Measurements from ENCODE around the gene ZNF80. TPM values are rescaled to one million over a fixed set of nuclear protein-coding genes. Genes with fewer than 3 reads are reported as not detected.
"Not testable (repeated sequence)": the region's sequence is repeated elsewhere in the genome, so short reads cannot be mapped to it uniquely, and the experiment has no call there.

The ZNF80 gene
- total RNA-seq, 1 experiment from 2014 or later: not detected

DNA sequence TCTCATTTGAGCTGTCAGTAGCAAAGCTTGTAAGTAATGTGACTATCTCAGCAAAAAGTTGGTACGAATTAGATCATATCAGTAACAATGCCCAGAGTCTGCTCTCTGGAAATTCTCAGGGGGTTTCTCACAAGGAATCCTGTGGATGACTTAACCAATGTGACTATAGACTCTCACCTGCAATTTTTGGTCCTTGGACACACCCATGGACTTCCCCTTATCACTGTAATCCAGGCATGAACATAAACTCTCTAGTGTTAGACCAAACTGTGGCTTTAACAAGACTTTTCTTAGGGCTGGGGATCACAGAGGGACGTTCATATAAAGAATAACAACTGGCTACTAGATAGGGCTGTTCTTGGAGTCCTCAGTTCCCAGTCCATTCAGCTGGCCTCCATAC lies 3.9 kb upstream of the ZNF80 start:
- intact Hi-C loops (cut with micrococcal nuclease): no loop called here
- BruUV-seq (replicated peaks): no TSS peak
- Mint-ChIP-seq H3K27ac (ENCODE audit: low read depth, unreplicated experiment) (no peak overlapping the region), H3K27me3 (ENCODE audit: insufficient read depth, unreplicated experiment) (peaks cover 11% of the 10 kb centered on the region), H3K4me3 (ENCODE audit: unreplicated experiment) (no peak overlapping the region), H3K9me3 (ENCODE audit: unreplicated experiment) (no peaks in the 10 kb centered on the region), H3K4me1 (ENCODE audit: insufficient read depth, unreplicated experiment) (no peaks in the 10 kb centered on the region), H3K36me3 (ENCODE audit: insufficient read depth, unreplicated experiment) (no peaks in the 10 kb centered on the region)
- CTCF ChIA-PET: no interaction called here
- TF ChIP-seq, protein P1, sequence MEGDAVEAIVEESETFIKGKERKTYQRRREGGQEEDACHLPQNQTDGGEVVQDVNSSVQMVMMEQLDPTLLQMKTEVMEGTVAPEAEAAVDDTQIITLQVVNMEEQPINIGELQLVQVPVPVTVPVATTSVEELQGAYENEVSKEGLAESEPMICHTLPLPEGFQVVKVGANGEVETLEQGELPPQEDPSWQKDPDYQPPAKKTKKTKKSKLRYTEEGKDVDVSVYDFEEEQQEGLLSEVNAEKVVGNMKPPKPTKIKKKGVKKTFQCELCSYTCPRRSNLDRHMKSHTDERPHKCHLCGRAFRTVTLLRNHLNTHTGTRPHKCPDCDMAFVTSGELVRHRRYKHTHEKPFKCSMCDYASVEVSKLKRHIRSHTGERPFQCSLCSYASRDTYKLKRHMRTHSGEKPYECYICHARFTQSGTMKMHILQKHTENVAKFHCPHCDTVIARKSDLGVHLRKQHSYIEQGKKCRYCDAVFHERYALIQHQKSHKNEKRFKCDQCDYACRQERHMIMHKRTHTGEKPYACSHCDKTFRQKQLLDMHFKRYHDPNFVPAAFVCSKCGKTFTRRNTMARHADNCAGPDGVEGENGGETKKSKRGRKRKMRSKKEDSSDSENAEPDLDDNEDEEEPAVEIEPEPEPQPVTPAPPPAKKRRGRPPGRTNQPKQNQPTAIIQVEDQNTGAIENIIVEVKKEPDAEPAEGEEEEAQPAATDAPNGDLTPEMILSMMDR (IDR thresholded peaks at IDR 0.05; ENCODE audit: unreplicated experiment): no peak
- no peak for DNase-seq (ENCODE audit: unreplicated experiment)
- POLR2A ChIA-PET: no interaction called here

GRCh38 chr3:114238146-114238785 lies 888 bp upstream of the ZNF80 start:
- H3K27ac Mint-ChIP-seq (ENCODE audit: low read depth, unreplicated experiment); intact Hi-C loops (cut with micrococcal nuclease); H3K4me1 Mint-ChIP-seq (ENCODE audit: insufficient read depth, unreplicated experiment); H3K27me3 Mint-ChIP-seq (ENCODE audit: insufficient read depth, unreplicated experiment); H3K9me3 Mint-ChIP-seq (ENCODE audit: unreplicated experiment); DNase-seq (ENCODE audit: unreplicated experiment); CTCF ChIA-PET; BruUV-seq (replicated peaks); POLR2A ChIA-PET; H3K36me3 Mint-ChIP-seq (ENCODE audit: insufficient read depth, unreplicated experiment); H3K4me3 Mint-ChIP-seq (ENCODE audit: unreplicated experiment): not testable (repeated sequence)

DNA sequence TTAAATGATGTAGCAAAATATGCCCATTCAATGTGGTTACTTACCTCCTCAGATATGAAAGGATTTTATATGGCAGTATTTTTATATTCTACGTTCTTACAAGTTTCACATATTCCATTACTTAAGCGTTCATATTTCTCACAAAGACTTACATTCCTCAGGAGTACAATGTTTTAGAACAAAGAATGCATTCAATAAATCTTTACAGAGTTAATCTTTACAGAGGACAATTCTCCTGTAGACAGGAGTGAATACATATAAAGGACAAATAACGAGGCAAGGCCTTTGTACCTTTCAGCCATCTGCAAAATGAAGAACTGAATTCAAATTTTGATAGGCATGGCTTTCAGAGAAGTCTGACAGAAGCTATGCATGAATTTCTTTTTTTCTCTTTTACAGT lies 1.9 kb downstream of the ZNF80 start:
- TF ChIP-seq, protein P1 (IDR thresholded peaks at IDR 0.05; ENCODE audit: unreplicated experiment): no peak
- no peaks in the 10 kb centered on the region for H3K27me3 Mint-ChIP-seq (ENCODE audit: insufficient read depth, unreplicated experiment)
- no peaks in the 10 kb centered on the region for H3K9me3 Mint-ChIP-seq (ENCODE audit: unreplicated experiment)
- ChIA-PET CTCF (no interaction called here), POLR2A (no interaction called here)
- H3K4me1 Mint-ChIP-seq (ENCODE audit: insufficient read depth, unreplicated experiment): no peaks in the 10 kb centered on the region
- BruUV-seq (replicated peaks): no TSS peak
- no peaks in the 10 kb centered on the region for H3K36me3 Mint-ChIP-seq (ENCODE audit: insufficient read depth, unreplicated experiment)
- H3K4me3 Mint-ChIP-seq (ENCODE audit: unreplicated experiment): no peak overlapping the region
- intact Hi-C loops (cut with micrococcal nuclease): no loop called here
- no peak overlapping the region for H3K27ac Mint-ChIP-seq (ENCODE audit: low read depth, unreplicated experiment)
- DNase-seq (ENCODE audit: unreplicated experiment): no peak

GRCh38 chr3:114234745-114235144 lies 2.6 kb downstream of the ZNF80 start:
- no TSS peak for BruUV-seq (replicated peaks)
- CTCF ChIA-PET: no interaction called here

More at GRCh38 chr3:114234745-114235144, 2.6 kb downstream of the ZNF80 start:
- intact Hi-C loops (cut with micrococcal nuclease): no loop called here
- no peak for DNase-seq (ENCODE audit: unreplicated experiment)
- no peaks in the 10 kb centered on the region for H3K36me3 Mint-ChIP-seq (ENCODE audit: insufficient read depth, unreplicated experiment)
- no peaks in the 10 kb centered on the region for H3K9me3 Mint-ChIP-seq (ENCODE audit: unreplicated experiment)
- TF ChIP-seq, protein P1 (IDR thresholded peaks at IDR 0.05; ENCODE audit: unreplicated experiment): no peak
- no peak overlapping the region for H3K27ac Mint-ChIP-seq (ENCODE audit: low read depth, unreplicated experiment)
- H3K27me3 Mint-ChIP-seq (ENCODE audit: insufficient read depth, unreplicated experiment): no peaks in the 10 kb centered on the region
- no peaks in the 10 kb centered on the region for H3K4me1 Mint-ChIP-seq (ENCODE audit: insufficient read depth, unreplicated experiment)
- POLR2A ChIA-PET: no interaction called here
- H3K4me3 Mint-ChIP-seq (ENCODE audit: unreplicated experiment): no peak overlapping the region
